A673 (cell line): ENCODE data around the gene RHOF.

Source experiments
- CTCF ChIP-seq: fragments of 300-800, 200-600 bp; sonication (generic); conservative IDR thresholded peaks from 2 replicates; pipeline ENCODE4 v1.5.1; 2017; ENCODE audit warnings: low read depth, mild to moderate bottlenecking, antibody characterized with exemption, low read length, moderate library complexity, mixed read lengths
- EZH2 ChIP-seq: fragments of 200-600 bp; sonication (generic); IDR thresholded peaks from 2 replicates; pipeline ENCODE4 v1.6.1; 2017; ENCODE audit warnings: borderline replicate concordance, low read depth, mild to moderate bottlenecking, mixed read lengths, antibody characterized with exemption, low read length; ENCODE audit not compliant: poor library complexity, severe bottlenecking

GRCh38 chr12:121774968-121775474 is 18.5 kb downstream of the RHOF start:
- TF ChIP-seq CTCF (no peak), EZH2 (no peak)
